ENCODE measurements around the gene PTPRN2.
"Not testable (repeated sequence)": the region's sequence is repeated elsewhere in the genome, so short reads cannot be mapped to it uniquely, and the experiment has no call there.

The PTPRN2 gene

GRCh38 chr7:158587162-158588084, at the start of gene PTPRN2:
TSS of gene PTPRN2 (minus strand) at chr7:158587823.
- no peak for DNase-seq

GRCh38 chr7:158633055-158633956, 45.7 kb upstream of the PTPRN2 start:
- DNase-seq, result no peak

DNA sequence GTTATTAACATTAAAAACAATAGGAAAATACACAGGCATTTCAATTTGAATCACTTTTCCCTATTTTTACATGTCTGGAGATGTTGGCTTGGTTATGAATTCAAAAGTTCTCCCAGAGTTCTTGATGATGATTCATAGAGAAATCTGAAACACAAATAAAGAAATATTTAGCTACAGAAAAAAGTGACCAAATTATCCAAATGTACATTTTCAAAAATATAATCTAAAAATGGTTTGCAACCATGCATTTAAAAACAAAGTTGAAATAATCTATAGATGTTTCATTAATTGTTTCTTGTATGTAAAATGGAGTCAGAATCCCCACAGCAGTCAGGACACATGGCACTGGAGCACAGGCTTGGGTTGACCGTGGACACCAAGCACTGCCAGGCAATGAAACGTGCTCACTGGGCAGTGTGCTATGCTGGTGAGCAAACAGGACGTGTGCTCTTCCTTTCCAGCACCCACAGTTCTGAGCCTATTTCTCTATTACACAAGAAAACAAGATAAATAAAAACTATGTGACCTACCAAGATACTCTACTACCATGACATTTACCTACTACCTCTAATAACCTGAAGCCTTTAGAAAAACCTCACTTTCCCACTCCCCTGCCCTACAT, 44.1 kb upstream of the PTPRN2 start:
- no peak for DNase-seq

- not testable (repeated sequence) for DNase-seq
Measured at GRCh38 chr7:158626289-158626688, 38.7 kb upstream of the PTPRN2 start.

GRCh38 chr7:158623241-158623640, 35.6 kb upstream of the PTPRN2 start:
- no peak for DNase-seq

- DNase-seq, result no peak
Measured at GRCh38 chr7:158620839-158621441, 33.3 kb upstream of the PTPRN2 start.

GRCh38 chr7:158620418-158620817, 32.8 kb upstream of the PTPRN2 start:
- no peak for DNase-seq

GRCh38 chr7:158618745-158619140, 31.1 kb upstream of the PTPRN2 start:
- DNase-seq, result no peak

DNA sequence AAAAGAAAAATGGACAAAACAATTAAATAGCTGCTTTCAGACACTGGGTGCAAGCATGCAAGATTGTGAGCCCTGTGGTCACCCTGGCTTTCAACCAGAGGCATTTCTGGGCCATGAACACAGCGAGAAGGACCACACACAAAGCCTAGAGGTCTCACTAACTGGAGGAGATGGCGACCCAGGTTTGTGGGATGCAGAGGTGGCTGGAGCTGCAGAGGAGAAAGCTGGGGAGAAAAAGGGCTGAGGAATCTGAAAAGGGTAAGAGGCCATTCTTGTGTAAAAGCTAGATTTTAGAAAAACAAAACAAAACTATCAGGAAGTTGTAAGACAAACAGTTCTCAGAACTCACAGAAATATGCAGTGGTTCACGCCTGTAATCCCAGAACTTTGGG, 30.1 kb upstream of the PTPRN2 start:
- no peak for DNase-seq

GRCh38 chr7:158616050-158616449, 28.4 kb upstream of the PTPRN2 start:
- no peak for DNase-seq

- DNase-seq, result no peak
Measured at GRCh38 chr7:158614700-158615099, 27.1 kb upstream of the PTPRN2 start.

DNA sequence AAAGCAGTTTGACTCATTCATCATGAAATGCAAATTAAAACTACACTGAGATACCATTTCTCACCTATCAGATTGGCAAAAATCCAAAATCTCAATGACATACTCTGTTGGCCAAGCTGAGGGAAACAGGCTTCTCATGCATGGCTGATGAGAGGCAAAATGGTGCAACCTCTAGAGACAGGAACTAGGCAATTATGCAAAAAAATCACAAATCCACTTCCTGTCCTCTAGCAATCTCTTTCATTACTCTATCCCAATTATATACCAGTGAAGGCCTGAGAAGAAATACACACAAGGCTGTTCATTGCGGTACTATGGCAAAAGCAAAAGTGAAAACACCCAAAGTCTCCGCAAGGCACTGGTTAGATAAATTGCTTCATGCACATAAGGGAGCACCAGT, 25.9 kb upstream of the PTPRN2 start:
- no peak for DNase-seq

DNA sequence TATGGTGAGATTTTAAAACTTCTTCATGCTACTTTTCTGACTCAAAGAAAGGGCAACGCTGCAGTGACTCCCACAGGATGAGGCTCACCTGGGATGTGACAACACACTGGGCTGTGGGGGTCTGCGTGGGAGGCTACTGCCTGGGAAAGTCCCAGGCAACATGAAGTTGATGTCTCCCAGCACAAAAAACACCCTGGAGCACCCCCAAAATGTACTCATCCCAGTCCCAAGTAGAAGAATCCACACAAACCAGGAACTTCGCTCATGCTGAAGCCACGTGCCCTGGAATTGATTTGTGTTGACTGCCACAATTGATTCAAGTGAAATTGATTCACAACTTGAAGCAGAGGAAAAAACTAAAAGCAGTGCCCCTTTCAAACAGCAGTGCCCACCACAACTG, 24.9 kb upstream of the PTPRN2 start:
- no peak for DNase-seq

DNA sequence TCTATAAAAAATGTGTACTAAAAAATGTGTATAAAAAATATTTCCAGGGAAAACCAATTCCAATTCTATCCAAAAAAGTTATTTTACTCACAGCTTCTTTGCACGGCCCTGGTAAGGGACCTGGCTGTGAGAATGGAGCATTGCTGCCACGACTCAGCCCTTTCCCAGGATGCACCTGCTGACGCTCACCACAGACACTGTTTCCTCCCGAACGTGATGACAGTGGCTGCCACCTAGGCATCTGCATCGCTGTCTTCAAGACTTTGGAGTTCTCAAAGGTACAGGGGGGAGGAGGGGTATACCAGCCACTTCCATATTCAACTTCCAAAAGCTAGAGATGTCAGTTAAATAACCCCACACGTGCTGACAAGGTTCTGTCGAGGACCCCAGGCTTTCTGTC, 23.9 kb upstream of the PTPRN2 start:
- no peak for DNase-seq

DNA sequence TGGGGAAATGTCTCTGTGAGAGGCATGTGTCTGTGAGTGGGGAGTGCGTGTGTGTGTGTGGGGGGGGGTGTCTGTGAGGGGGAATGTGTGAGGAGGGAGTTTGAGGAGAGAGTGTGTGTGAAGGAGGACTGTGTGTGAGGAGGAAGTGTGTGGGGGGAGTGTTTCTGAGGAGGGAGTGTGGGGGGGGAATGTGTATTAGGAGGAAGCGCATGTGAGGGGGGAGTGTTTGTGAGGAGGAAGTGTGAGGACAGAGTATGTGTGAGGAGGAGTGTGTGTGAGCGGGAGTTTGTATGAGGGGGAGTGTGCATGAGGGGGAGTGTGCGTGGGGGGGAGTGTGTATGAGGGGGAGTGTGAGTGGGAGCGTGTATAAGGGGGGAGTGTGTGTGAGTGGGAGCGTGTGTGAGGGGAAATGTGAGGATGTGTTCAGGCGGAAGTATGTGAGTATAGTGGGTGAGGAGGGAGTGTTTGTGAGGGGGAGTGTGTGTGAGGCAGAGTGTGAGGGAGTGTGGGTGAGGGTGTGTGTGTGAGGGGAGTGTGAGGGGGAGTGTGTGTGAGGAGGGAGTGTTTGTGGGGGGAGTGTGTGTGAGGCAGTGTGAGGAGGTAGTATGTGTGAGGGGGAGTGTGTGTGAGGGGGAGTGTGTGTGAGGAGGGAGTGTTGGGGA, 21.8 kb upstream of the PTPRN2 start:
- DNase-seq, result no peak

DNA sequence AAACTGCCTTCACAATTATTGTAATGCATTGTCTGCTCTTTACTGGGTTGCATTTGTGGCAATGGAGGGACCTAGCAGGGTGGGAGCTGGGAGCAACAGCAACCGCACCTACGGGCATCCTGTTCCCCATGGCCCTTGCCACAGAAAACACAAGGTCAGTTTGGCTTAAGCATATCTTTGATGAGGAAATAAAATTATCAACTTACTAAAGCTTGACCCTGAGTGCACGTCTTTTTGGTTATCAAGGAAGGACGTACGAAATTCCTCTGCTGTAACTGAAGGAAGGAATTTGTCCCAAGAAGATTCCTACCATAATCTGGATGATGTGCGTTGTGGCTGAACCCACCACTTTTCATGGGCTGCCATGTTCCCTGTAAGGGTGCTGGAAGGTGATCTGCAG, 19.9 kb upstream of the PTPRN2 start:
- no peak for DNase-seq

- DNase-seq, result no peak
Measured at GRCh38 chr7:158606671-158607424, 19.2 kb upstream of the PTPRN2 start.

DNA sequence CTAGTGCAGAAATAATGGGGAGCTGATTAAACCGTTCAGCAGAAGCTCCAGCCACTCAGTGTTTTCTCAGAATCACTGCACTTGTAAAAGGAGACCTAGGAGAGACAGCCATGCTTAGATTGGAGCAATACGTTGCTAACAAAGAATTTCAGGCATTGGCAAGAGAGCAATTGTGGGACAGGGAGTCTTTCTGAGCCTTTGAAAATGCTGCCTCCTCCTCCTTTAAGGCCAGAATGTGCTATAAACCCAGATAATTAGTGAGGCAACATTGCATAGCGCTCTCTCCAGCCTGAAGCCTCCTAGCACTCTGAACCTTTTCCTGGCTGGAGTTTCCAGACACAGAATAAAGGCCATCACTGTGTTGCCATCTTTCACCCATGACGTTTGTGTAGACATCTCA, 18.5 kb upstream of the PTPRN2 start:
- DNase-seq, result no peak

DNA sequence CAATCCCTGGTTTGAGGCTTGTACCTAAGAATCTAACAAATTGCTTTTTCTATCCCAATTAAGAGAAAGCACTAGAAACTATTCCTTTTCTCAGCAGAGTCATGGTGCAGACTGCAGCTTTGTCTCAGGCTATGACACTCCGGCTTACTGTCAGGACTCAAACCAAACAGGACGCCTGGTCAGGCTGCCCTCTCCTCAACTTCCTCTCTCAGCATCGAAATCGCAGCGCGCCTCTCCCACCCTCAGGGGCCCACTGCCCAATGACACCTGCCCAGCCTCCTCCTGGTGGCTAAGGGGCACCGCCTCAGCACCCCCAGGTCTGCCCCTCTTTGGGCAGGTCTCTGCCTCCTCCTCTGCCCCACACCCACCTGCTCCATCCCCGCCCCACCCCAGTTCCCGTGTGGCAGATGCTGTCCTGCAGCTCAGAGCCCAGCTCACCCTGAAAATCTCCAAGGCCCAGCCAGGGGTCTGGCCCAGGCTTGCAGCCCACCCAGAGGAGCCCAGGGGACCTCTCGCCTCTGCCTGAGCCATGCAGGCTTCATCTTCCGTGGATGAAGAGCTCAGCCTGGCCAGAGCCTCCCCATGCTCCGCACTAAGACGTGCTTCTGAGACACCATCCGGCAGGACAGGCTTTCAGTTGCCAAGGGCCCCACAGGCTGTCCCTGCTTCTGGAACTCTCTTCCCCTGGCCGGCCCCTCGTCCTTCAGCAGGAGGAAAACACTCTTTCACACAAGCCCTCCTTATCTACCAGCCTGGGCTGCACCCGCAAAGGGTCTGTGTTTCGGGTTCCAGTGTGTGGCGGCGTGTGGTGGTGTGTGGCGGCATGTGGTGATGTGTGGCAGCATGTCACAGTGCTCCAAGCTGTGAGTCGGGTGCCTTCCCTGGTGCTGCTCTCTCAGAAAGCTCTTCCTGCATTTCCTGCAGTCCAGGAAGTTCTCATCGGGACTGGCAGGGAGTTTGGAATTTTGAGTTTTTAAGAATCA, 16.4 kb upstream of the PTPRN2 start:
- DNase-seq, result no peak
